HCT116 (cell line): ENCODE results near the gene MATR3. TPM values are rescaled to one million over a fixed set of nuclear protein-coding genes. Genes with fewer than 3 reads are reported as not detected.

Experiments
- FOSL1 ChIP-seq: IDR thresholded peaks from 2 replicates; pipeline ENCODE4 v1.6.1; 2012; ENCODE audit warnings: low read depth
- total RNA-seq: library from RNA; stranded (reverse); gene quantifications from one replicate; pipeline ENCODE4 v1.2.1, GENCODE V29; 2021; ENCODE audit not compliant: unreplicated experiment

MATR3 gene
- total RNA-seq, 1 experiment from 2014 or later: 123 TPM

- TF ChIP-seq FOSL1: no peak
Measured at GRCh38 chr5:139379626-139380449, 86.3 kb downstream of the MATR3 start (continued).

Other genes with a start within 250 kb of the MATR3 start
- 34.0 TPM for gene SIL1, start 95.4 kb upstream of the MATR3 start, total RNA-seq
- gene PAIP2, start 48.1 kb downstream of the MATR3 start, total RNA-seq: 108 TPM
- gene SLC23A1, start 89.6 kb downstream of the MATR3 start, total RNA-seq: not detected
- gene MZB1, start 96.2 kb downstream of the MATR3 start, total RNA-seq: 0.81 TPM
- 1.7 TPM for gene PROB1, start 101.4 kb downstream of the MATR3 start, total RNA-seq
- gene SPATA24, start 110.3 kb downstream of the MATR3 start, total RNA-seq: 3.1 TPM
- gene DNAJC18, start 145.8 kb downstream of the MATR3 start, total RNA-seq: 5.7 TPM
- not detected for gene ECSCR, start 169.0 kb downstream of the MATR3 start, total RNA-seq
- gene SMIM33, start 177.3 kb downstream of the MATR3 start, total RNA-seq: not detected
- 17.7 TPM for gene STING1, start 189.0 kb downstream of the MATR3 start, total RNA-seq